HG02870 (cell line): ENCODE results near the gene UBE3C.

Experiments
- ATAC-seq: cut with Tn5 transposase; IDR thresholded peaks from one replicate; pipeline ENCODE4 v1.9.1; 2021; ENCODE audit warnings: mild to moderate bottlenecking, moderate library complexity; ENCODE audit not compliant: unreplicated experiment

The UBE3C gene

GRCh38 chr7:157284229-157285014, 145.7 kb downstream of the UBE3C start:
- ATAC-seq: no peak

GRCh38 chr7:157291404-157292080, 152.8 kb downstream of the UBE3C start:
- no peak for ATAC-seq

GRCh38 chr7:157292258-157292657, 153.5 kb downstream of the UBE3C start:
- no peak for ATAC-seq

GRCh38 chr7:157292770-157293412, 154.2 kb downstream of the UBE3C start:
- ATAC-seq: no peak

DNA sequence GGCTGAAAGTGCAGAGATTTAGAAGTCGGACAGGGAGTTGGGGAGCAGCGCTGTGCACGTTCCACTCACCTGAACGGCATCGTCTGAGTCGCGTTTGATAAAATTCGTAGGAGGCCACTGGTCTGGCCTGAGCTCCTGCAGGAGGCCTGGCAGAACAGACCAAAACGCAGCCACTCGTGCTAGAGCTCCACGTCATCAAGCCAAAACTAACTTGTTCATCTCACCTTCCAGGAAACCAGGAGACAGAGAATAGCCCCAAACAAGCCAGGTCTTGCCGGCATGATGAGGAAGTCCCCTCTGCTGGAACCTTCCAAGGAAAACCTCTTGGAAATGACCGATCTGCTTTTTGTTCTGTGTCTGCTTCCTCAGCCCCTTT, 154.7 kb downstream of the UBE3C start:
- ATAC-seq: no peak

- no peak for ATAC-seq
These were observed 156.0 kb downstream of the UBE3C start for GRCh38 chr7:157294773-157295172.

DNA sequence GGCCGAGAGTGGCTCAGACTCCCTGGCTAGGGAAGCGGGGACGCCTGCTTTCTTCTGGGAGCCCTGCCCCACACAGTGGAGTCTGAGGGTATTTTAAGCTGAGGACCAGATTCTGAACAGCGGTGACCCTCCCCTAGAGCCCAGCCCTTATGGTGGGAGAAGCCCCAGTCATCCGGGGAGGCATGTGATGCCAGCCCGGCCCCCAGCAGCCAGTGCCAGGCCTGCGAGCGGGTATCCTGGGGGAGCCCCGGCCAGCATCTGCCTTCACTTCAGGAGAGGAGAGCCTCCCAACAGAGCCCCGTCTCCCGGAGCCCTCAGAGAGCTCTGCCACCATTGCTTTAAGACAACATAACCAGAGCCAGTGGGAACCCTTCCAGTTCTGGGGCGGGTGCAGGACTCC, 156.6 kb downstream of the UBE3C start:
- ATAC-seq: no peak

DNA sequence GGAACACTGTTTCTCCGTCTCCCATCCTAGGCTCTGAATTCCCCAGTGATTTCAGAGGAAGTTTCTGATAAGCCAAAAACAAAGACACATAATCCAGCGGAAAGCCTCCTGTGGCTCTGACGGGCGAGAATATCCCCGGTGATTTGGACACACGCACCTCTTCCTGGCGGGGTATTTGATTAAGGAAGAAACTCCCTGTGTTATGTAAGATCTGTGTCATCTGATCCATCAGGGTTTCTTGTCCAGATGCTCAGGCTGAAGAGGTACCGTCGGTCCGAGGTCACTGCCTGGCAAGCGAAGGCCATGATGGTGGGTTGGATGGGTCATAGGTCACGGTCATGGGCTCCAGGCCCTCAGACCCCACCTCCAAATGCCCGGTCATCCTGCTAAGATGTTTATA, 158.5 kb downstream of the UBE3C start:
- no peak for ATAC-seq

GRCh38 chr7:157299317-157299612, 160.5 kb downstream of the UBE3C start:
- no peak for ATAC-seq

DNA sequence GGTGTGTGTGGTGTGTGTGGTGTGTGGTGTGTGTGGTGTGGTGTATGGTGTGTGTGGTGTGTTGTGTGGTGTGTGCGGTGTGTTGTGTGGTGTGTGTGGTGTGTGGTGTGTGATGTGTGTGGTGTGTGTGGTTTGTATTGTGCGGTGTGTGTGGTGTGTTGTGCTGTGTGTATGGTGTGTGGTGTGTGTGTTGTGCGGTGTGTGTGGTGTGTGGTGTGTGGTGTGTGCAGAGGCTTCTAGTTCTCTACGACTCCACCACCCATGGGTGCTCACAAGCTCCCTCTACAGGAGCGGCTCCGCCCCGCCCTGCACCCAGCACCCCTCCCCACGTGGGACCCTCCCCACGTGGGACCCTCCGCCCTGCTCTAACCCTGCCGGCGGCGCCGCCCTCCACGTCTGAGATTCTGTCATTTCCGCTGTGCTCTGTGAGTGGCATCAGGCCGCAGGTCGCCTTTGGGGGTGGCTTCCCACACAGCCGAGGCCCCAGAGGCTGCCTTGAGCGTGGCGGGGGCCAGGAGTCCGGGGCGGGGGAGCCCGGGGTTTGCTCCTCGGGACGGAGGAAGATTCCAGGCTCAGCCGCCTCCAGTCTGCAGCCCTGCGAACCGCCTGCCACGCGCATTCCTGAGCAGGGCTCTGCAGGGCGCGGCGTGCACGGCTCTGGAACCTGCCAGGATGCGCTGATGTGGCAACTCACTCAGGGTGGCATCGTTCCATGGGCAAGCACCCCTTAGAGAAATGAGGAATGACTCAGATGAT, 161.1 kb downstream of the UBE3C start:
- no peak for ATAC-seq

DNA sequence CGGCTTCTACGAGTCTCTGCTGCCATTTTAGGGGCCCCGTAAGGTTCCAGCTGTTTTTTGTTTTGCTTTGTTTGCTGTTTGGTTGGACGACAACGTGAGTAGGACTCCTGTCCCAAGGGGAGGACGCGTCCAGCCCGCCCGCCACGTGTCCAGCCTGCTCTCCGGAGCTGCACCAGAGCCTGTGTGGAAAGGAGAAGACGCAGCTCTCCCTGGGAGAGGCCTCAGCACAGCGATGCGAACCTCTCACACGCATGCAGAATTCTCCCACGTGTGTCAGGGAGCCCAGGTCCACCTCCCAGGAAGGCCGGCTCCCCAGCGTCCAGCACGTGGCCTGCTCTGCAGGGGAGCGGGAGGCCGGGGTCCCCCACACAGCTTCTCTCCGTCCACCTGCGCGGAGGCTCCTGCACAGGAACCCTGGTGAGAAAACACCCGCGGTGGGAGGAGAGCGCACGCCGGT, 161.7 kb downstream of the UBE3C start:
- ATAC-seq: no peak

DNA sequence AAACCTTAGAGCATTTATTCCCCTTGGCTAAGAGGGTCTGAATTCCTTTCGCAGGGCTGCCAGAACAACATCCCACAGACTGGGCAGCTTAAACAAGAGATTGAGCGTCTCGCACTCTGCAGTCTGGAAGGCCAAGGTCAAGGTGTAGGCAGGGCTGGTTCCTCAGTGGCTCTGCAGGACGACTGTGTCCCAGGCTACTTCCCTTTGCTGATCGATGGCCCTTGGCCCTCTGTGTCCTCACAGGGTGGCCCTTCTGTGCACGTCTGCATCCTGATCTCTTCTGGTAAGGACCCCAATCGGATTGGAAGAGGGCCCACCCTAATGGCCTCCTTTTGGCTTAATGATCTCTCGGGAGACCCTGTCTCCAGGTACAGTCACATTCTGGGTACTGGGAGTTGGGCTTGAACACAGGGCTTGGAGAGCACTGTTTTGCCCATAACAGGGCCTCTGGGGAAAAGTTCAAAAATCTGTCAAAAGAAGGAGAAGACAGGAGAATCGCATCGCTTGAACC, 162.9 kb downstream of the UBE3C start:
- ATAC-seq: no peak

DNA sequence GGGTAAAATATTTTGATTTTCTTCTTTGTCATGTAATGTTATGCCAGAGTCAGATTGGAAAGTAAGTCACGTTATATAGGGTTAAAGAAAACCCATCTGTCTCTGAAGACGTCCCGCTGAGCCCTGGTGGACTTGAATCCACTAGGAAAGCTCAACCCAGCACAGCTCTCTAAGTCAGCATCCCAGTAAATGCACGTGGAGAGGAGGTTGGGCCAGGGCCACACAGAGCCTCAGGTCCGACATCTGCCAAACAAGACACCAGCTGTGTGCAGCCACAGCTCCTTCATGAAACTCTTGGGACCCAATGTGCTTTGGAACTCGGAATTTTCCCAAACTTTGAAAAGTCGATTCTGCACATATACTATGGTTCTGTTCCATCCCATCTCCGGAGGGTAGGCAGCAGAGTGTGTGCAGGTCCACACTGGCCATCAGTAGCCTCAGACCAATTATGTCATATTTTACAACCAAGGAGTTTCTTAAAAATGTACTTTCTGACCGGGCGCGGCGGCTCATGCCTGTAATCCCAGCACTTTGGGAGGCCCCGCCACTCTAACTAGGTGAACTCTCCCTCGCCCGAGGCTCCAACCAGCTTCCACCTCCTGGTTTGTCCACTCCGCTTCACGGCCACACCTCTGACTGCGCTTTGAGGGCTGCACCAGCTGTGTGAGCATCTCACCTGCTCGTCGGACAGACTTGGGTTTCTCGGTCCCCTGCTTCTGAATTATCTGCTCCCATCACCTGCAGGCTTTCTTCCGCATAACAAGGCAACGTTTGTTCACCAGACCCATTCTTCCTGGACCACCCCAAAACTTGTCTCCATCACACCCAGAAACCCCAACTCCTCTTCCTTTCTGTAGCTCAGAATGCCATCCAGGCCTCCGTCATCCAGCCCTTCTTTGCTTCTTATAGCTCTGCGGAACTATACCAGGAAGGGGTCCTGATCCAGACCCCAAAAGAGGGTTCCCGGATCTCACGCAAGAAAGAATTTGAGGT, 168.4 kb downstream of the UBE3C start:
- no peak for ATAC-seq

DNA sequence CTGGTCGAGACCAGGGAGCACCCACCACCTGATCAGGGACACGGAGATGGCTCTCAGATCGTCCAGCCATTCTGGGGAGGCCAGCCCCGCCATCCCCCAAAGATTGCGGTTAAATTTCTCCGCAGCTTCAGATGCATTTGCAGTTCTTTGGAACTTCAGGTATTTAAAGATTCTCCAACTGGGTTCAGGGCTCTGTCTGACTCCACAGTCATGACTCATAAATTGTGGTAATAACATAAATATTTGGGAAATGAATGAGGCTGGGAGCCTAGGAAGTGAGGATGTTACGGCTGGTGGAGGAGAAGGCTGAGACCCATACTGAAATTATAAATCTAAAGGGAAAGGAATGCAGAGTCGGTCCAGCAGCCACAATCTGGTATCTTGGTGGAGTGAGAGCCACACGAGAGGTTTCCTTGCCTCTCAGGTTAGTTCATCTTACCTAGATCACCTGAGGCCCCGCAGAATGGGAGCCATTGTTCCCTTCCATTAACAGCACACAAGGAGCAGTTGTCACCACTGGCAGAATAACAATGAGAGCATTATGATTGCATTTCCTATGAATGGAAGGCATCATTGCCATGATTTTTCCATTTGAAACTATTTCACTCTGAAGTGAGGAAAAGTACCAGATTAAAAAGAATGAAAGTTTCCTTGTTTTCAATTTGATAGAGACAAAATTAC, 171.4 kb downstream of the UBE3C start:
- ATAC-seq: no peak

DNA sequence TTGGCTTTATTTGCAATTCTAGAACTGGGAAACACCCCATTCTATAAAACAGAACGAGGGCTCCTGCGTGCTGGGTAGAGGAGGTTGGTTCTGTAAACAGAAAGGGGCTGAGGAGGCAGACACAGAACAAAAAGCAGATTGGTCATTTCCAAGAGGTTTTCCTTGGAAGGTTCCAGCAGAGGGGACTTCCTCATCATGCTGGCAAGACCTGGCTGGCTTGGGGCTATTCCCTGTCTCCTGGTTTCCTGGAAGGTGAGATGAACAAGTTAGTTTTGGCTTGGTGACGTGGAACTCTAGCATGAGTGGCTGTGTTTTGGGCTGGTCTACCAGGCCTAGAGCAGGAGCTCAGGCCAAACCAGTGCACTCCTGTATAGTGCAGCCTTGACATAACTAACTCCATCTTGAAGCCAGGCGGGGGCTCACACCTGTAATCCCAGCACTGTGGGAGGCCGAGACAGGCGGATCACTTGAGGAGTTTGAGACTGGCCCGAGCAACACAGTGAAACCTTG, 172.0 kb downstream of the UBE3C start:
- no peak for ATAC-seq

DNA sequence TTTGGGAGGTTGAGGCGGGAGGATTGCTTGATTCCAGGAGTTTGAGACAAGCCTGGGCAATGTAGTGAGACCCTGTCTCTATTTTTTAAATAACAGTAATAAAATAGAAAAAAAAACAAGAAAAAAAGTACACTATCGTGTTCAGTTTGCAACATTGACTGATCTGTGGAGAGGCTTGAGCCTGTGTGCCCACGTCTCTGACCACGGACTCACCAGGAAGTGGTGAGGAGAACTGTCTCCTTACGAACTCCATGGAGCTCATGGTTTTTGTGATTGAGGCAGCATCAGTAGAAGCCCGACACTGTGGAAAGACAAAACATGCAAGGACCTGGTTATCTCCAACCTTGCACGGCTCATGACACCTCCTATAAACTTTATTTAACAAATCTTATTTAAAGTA, 174.2 kb downstream of the UBE3C start:
- ATAC-seq: no peak

GRCh38 chr7:157313645-157314044, 174.9 kb downstream of the UBE3C start:
- ATAC-seq: no peak

DNA sequence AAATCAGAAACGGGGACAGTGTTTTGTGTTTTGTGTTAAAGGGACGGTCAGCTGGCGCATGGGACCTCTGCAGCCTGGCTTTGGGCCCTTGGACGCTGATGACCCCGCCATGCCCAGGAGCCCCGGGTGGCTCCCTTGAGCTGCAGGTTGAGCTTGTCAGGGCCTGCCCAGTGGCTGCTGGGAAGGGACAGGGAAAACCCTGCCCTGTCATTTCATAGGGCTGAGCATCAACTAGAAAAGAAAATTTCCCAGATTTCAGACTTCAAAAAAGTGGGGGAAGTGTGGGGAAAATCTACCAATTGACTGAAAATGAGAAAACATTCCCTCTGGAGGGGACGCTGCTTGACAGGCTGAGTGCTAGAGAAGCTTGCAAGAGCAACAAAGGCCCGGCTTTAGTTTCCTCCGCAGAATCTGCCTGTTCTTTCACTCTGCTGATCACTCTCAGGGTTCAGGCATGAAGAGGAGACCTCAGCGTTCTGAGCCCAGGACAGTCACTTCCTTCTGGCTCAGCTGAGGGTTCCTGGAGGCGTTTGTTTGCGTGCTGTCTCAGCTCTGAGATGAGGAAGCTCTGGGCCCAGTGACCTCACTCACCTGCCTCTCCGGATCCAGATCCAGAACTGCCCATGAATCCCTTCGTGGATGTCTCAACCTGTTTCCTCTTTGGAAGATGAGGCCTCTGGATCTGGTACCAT, 179.4 kb downstream of the UBE3C start:
- peak; percentile 84 for ATAC-seq
